ENCODE measurements around the gene GRPEL1. TPM values are rescaled to one million over a fixed set of nuclear protein-coding genes. Genes with fewer than 3 reads are reported as not detected.

The GRPEL1 gene
- total RNA-seq, 2 experiments from 2014 or later: 63.8 to 68.7 TPM

DNA sequence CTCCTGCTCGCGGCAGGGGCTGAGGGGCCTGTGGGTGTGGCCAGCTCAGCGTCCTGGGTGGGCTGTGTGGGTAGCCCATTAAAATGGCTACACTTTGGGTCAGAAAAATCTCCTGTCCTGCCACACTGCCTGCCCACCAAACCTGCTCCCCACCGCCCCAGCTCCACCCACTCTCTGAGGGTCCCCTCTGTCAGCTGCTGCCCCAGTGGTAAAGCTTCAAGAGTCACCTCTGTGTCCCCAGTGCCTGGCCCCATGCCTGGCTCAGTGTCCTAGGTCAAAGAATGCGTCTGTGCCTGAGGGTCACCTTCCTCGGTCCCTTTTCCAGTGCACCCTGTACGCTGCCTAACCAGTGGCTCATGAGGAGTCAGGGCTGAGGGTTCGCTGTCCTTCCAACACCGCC, 49.6 kb downstream of the GRPEL1 start:
- H3K4me1 Mint-ChIP-seq (ENCODE audit: low read depth): peaks cover 2% of the 10 kb centered on the region
- no peaks in the 10 kb centered on the region for H3K27me3 Mint-ChIP-seq
- H3K9me3 Mint-ChIP-seq: no peaks in the 10 kb centered on the region
- ChIA-PET CTCF (interaction anchor here (1.1 kb wide), 1 partner anchor 19 kb away, joined by 3 read pairs; no protein-coding TSS in a partner anchor), POLR2A (no interaction called here)
- intact Hi-C loops (cut with micrococcal nuclease): no loop called here
- no peak overlapping the region for H3K27ac Mint-ChIP-seq
- DNase-seq: no peak
- no peak overlapping the region for H3K4me3 Mint-ChIP-seq
- peaks cover 23% of the 10 kb centered on the region for H3K36me3 Mint-ChIP-seq

DNA sequence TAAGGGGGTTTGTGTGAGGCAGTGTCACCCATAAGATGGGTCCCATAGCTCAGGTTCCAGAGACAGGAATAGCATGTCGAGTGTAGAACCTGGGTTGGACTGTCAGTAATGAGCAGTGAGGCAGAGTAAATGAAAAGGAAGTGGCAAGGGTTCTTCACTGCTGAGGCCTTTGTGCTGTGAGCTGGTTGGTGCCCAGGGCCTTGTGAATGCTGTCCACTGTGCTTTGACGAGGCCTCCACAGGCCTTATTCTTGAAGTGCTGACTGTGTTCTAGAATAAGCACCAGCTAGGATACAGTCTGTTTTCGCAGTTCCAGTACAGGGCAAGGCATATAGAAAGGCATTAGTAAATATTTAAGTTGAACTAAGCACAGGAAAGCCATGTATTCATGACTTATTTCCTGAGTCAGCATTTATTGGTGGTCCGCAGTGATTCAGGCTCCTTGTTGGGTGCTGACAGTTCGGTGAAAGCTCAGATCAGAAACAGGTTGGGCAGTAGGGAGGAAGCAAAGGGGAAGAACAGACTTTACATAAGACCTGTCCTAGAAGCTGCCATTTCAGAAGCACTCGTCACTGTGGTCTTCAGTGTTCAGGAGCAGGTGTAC, 50.3 kb downstream of the GRPEL1 start:
- POLR2A ChIA-PET: no interaction called here
- no peaks in the 10 kb centered on the region for H3K27me3 Mint-ChIP-seq

DNA sequence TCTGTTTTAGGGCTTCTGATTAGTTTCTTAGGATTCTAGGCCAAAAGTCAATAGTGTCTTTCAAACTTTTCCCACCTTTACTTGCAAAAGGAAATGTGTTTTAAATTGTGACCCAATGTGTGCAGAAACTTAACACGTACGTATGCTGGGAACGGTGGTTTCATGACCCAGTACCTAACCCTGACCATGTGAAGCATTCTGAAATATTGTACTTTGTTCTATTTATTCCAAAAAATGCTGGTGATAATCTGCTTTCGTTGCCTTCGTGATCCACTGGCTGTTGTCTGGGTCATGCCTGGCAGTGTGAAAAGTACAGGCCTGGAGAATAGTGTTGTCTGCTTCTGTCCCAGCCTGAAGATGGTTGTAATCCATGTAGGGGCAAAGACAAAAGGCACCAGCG, 51.4 kb downstream of the GRPEL1 start:
- ChIA-PET CTCF (no interaction called here), POLR2A (no interaction called here)
- no peak overlapping the region for H3K27ac Mint-ChIP-seq
- H3K4me3 Mint-ChIP-seq: no peak overlapping the region
- peaks cover 2% of the 10 kb centered on the region for H3K4me1 Mint-ChIP-seq (ENCODE audit: low read depth)
- intact Hi-C loops (cut with micrococcal nuclease): no loop called here
- no peaks in the 10 kb centered on the region for H3K9me3 Mint-ChIP-seq
- H3K27me3 Mint-ChIP-seq: no peaks in the 10 kb centered on the region
- peaks cover 26% of the 10 kb centered on the region for H3K36me3 Mint-ChIP-seq
- no peak for DNase-seq

More for the DNA sequence above, 50.3 kb downstream of the GRPEL1 start:
- CTCF ChIA-PET: no interaction called here
- peaks cover 26% of the 10 kb centered on the region for H3K36me3 Mint-ChIP-seq
- H3K4me1 Mint-ChIP-seq (ENCODE audit: low read depth): peaks cover 2% of the 10 kb centered on the region
- H3K27ac Mint-ChIP-seq: no peak overlapping the region
- no peak overlapping the region for H3K4me3 Mint-ChIP-seq
- DNase-seq: no peak
- intact Hi-C loops (cut with micrococcal nuclease): no loop called here
- H3K9me3 Mint-ChIP-seq: no peaks in the 10 kb centered on the region

DNA sequence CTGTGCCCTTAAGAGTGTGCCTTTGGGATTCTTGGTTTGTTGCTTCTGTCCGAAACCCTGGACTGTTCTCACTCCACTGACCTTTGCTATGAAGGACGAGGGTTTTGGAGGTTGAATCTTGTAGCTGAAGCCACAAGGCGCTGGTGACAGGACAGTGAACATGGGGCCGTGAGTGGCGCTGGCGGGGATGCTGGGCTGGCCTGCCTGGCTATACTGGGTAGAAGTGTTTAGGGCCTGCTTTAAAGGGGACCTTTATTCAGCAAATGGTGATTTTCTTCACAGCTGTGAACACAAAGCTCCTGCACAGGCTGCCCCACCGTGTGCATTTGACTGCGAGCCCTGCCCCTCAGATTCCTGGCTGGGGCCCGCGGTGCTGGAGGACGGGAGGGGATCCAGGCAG, 51.8 kb downstream of the GRPEL1 start:
- CTCF ChIA-PET: interaction anchor here (1.2 kb wide), 1 partner anchor 42 kb away, joined by 3 read pairs; no protein-coding TSS in a partner anchor
- POLR2A ChIA-PET: no interaction called here
- Mint-ChIP-seq H3K27ac (no peak overlapping the region), H3K4me3 (no peak overlapping the region), H3K4me1 (ENCODE audit: low read depth) (peaks cover 2% of the 10 kb centered on the region), H3K9me3 (no peaks in the 10 kb centered on the region), H3K36me3 (peaks cover 29% of the 10 kb centered on the region), H3K27me3 (no peaks in the 10 kb centered on the region)
- no peak for DNase-seq
- intact Hi-C loops (cut with micrococcal nuclease): no loop called here

DNA sequence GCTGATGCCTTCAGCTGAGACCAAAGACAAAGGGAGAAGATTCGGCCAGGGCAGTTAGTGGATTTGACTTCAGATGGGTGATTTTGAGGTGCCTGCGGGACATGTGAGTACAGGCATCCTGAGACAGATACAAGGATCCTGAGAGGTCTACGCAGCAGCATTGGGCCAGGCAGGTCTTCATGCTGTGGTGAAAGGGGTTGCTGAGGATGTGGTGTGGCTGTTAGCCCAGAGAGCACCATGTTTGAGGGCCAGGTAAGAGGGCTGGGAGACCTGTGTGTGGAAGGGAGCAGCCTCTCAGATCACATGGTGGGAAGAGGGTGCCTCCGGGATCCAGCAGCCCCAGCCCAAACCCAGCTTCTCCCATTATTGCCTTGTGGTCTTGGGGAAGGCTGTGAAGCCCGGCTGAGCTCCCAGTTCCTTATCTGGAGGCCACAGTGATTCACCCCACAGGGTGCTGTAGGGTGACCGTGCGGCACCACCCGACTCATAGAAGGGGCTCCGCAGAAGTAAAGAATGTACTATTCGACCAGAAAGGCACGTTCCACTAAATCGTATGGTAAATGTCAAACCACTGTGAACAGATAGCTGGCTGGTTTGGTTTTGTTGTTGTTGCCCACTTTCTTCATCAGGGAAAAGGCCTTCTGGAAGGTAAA, 52.4 kb downstream of the GRPEL1 start:
- Mint-ChIP-seq H3K27me3 (no peaks in the 10 kb centered on the region), H3K4me3 (no peak overlapping the region), H3K36me3 (peaks cover 32% of the 10 kb centered on the region), H3K27ac (no peak overlapping the region), H3K4me1 (ENCODE audit: low read depth) (peaks cover 2% of the 10 kb centered on the region), H3K9me3 (no peaks in the 10 kb centered on the region)
- intact Hi-C loops (cut with micrococcal nuclease): no loop called here
- DNase-seq: no peak
- ChIA-PET POLR2A (no interaction called here), CTCF (interaction anchor here (1.2 kb wide), 1 partner anchor 41 kb away, joined by 3 read pairs; no protein-coding TSS in a partner anchor)

DNA sequence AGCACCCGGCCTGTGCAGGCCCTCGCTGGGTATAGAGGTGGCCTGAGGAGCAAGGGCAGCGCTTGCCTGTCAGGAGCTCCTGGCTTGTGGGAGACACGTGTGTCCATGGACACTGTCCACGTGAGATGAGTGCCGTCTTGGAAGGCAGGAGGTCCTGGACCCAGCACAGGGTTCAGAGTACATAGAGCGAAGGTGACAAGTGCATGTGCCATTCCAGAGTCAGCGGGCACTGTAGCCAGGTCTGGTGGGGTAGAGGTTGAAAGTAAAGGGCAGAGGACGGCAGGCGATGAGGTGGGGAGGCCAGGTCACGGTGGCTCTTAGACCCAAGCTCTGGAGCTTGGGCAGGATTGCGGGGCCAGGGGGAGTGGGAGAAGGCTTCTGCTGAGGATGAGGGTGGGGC, 53.0 kb downstream of the GRPEL1 start:
- intact Hi-C loops (cut with micrococcal nuclease): no loop called here
- peaks cover 39% of the 10 kb centered on the region for H3K36me3 Mint-ChIP-seq
- no peak for DNase-seq
- no peaks in the 10 kb centered on the region for H3K9me3 Mint-ChIP-seq
- no peaks in the 10 kb centered on the region for H3K27me3 Mint-ChIP-seq
- ChIA-PET CTCF (no interaction called here), POLR2A (no interaction called here)
- H3K27ac Mint-ChIP-seq: no peak overlapping the region
- H3K4me3 Mint-ChIP-seq: no peak overlapping the region
- H3K4me1 Mint-ChIP-seq (ENCODE audit: low read depth): peaks cover 2% of the 10 kb centered on the region

DNA sequence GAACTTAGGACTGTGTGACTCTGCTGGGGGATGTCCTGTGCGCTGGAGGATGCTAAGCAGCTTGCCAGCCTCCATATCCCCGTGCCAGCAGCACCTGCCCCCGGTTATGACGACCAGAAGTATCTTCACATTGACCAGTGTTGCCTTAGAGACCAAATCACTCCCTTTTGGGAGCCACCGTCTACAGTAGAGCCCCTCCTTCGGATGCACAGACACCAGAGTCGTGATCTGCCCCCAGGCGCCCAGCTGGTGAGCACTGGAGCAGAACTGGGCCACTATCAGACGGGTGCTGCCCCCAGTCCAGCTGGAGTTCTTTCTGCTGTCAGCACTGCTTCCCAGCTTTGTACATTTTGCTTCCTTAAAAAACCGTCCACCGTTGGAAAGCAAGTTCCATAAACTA, 54.7 kb downstream of the GRPEL1 start:
- H3K9me3 Mint-ChIP-seq: no peaks in the 10 kb centered on the region
- peaks cover 38% of the 10 kb centered on the region for H3K36me3 Mint-ChIP-seq
- no peak overlapping the region for H3K27ac Mint-ChIP-seq
- POLR2A ChIA-PET: no interaction called here
- no peaks in the 10 kb centered on the region for H3K27me3 Mint-ChIP-seq
- H3K4me1 Mint-ChIP-seq (ENCODE audit: low read depth): peaks cover 2% of the 10 kb centered on the region
- no peak for DNase-seq
- intact Hi-C loops (cut with micrococcal nuclease): no loop called here
- CTCF ChIA-PET: no interaction called here
- no peak overlapping the region for H3K4me3 Mint-ChIP-seq

DNA sequence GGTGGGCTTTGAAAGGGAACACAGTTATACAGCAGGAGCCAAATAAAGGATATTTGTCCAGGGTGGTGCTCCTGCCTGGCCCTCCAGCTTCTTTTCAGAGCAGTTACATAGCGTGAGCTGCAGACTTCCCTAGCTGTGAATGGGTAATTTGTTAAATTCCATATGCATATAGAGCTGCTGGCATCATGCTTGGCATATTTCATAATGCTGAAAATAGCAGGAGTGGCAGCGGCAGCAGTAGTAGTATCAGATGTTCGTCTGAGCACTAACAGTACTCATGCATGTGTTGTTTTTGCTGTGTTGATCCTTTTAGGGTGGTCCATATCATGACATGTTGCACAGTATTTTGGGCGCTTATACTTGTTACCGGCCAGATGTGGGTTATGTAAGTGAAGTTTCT, 58.3 kb downstream of the GRPEL1 start:
- no peak overlapping the region for H3K4me3 Mint-ChIP-seq
- no peaks in the 10 kb centered on the region for H3K27me3 Mint-ChIP-seq
- peaks cover 5% of the 10 kb centered on the region for H3K4me1 Mint-ChIP-seq (ENCODE audit: low read depth)
- peaks cover 30% of the 10 kb centered on the region for H3K36me3 Mint-ChIP-seq
- ChIA-PET CTCF (no interaction called here), POLR2A (no interaction called here)
- no peaks in the 10 kb centered on the region for H3K9me3 Mint-ChIP-seq
- no peak for DNase-seq
- no peak overlapping the region for H3K27ac Mint-ChIP-seq
- intact Hi-C loops (cut with micrococcal nuclease): no loop called here

Other genes with a start within 250 kb of the GRPEL1 start
- 10 to 100 TPM; 37.1 to 37.3 TPM for gene TBC1D14, start 158.2 kb downstream of the GRPEL1 start, total RNA-seq
- 10 to 100 TPM; 10.8 to 11.5 TPM for gene TADA2B, start 24.7 kb downstream of the GRPEL1 start, total RNA-seq
- gene SORCS2, start 124.5 kb upstream of the GRPEL1 start, total RNA-seq: under 1 TPM; 0.07 TPM

All from activated CD4-positive, alpha-beta memory T cell treated with anti-CD3 and anti-CD28 coated beads for 36 hours (primary cell).